ENCODE measurements around the gene PLPPR3.

PLPPR3 gene

DNA sequence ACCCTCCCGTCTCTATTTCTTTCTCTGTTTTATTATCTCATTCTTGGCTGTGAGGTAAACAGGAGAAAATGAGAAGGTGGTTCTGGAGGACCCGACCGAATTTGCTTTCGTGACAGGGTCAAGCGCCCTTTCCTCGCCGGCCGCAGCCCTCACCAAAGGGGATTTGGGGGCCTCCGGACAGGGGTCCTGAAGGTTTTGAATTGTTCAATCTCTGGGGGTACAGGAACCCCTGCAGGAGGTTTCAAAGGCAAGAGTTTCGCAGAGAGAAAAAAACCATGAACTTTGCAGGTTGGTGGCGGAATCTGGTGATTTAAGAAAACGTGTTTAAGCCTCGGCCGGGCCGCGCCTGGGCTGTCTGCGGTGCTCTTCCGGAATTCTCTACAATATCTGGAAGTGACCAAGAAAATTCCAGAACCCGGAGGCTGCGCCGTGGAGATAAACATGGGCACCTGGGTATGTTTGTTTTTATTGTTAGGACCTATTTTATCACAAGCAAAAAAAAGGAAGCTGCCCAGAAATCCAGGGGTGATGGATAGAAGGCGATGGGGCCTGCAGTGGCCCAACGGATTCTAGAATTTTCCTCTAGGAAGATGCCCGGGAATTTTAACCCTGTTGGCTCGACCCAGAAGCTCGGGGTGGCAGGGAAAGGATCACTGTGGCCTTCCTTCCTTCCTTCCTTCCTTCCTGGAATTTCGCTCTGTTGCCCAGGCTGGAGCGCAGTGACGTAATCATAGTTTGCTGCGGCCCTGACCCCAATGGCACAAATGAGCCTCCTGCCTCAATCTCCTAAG, 38.7 kb downstream of the PLPPR3 start:
- H3K36me3 ChIP-seq (ENCODE audit: control insufficient read depth in 2 of 2, insufficient read depth in 2 of 2, low read length in 2 of 2): no peaks in the 10 kb centered on the region
- peaks cover 0 to 3% of the 10 kb centered on the region in 2 donors for H3K4me1 ChIP-seq (ENCODE audit: control insufficient read depth in 2 of 2, insufficient read depth in 2 of 2, low read length in 2 of 2)
- H3K27ac ChIP-seq (ENCODE audit: low read depth in 2 of 2, low read length in 2 of 2): no peak overlapping the region
- peaks cover 10 to 13% of the 10 kb centered on the region in 2 donors for H3K27me3 ChIP-seq (ENCODE audit: control insufficient read depth in 2 of 2, insufficient read depth in 2 of 2, low read length in 2 of 2)
- H3K9ac ChIP-seq (ENCODE audit: low read depth in 1 of 2, low read length in 2 of 2): peak overlapping the region in 1 of 2 donors; percentile 17
- H3K4me3 ChIP-seq (ENCODE audit: low read length in 2 of 2): peak overlapping the region in 1 of 2 donors; percentile 17
- no peaks in the 10 kb centered on the region for H3K9me3 ChIP-seq (ENCODE audit: control insufficient read depth in 2 of 2, low read length in 2 of 2)

DNA sequence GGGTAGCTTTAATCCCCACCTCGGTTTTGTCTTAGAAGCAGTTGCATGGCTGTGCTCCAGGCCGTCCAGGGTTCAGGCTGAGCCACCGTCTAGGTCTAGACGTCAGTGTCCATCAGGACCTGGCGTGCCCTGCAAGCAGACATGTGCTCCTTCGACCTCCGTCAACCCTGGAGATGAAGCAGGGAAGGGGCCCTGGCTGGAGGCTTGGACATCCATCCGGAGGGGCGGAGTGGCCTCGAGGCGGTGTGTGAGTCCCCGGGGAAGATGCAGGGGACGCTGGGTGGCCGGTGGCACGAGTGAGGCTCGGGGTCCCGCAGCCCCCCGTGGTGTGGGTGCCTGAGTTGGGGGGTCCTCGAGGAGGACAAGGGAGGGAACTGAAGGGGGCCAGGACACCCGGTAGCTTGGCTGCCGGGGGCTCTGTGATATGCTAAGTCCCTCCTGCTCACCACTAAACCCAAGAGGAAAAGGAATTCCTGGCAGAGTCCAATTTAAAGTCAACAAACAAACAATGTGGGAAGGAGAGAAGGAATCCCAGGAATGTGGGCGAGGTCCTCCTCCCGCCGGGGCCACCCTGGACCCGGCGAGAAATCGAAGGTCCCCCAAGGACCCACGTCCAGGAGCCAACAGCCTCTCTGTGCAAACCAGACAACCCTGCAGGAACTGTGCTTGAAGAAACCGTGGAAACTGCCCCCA, 39.4 kb downstream of the PLPPR3 start:
- no peaks in the 10 kb centered on the region for H3K36me3 ChIP-seq (ENCODE audit: control insufficient read depth in 2 of 2, insufficient read depth in 2 of 2, low read length in 2 of 2)
- no peak overlapping the region for H3K27ac ChIP-seq (ENCODE audit: low read depth in 2 of 2, low read length in 2 of 2)
- peak overlapping the region in 1 of 2 donors; percentile 31 for H3K9ac ChIP-seq (ENCODE audit: low read depth in 1 of 2, low read length in 2 of 2)
- no peaks in the 10 kb centered on the region for H3K9me3 ChIP-seq (ENCODE audit: control insufficient read depth in 2 of 2, low read length in 2 of 2)
- peak overlapping the region in 1 of 2 donors; percentile 17 for H3K4me3 ChIP-seq (ENCODE audit: low read length in 2 of 2)
- peaks cover 0 to 3% of the 10 kb centered on the region in 2 donors for H3K4me1 ChIP-seq (ENCODE audit: control insufficient read depth in 2 of 2, insufficient read depth in 2 of 2, low read length in 2 of 2)
- H3K27me3 ChIP-seq (ENCODE audit: control insufficient read depth in 2 of 2, insufficient read depth in 2 of 2, low read length in 2 of 2): peaks cover 10 to 13% of the 10 kb centered on the region in 2 donors

DNA sequence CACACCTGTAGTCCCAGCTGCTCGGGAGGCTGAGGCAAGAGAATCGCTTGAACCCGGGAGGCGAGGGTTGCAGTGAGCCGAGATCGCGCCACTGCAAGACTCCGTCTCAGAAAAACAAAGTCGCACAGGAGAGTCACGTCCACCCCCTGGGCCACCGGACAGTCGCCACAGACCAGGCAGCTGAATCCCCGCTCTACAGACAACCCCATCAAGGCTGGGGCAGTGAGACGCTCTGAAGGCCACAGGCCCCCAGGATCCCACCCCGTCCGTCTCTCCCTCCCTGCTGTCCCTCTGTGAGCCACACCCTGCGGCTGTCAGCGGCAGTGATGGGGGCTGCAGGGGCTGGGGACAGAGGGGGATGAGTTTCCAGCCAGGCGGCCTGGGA, 40.0 kb downstream of the PLPPR3 start:
- H3K36me3 ChIP-seq (ENCODE audit: control insufficient read depth in 2 of 2, insufficient read depth in 2 of 2, low read length in 2 of 2): no peaks in the 10 kb centered on the region
- H3K4me1 ChIP-seq (ENCODE audit: control insufficient read depth in 2 of 2, insufficient read depth in 2 of 2, low read length in 2 of 2): peaks cover 0 to 3% of the 10 kb centered on the region in 2 donors
- H3K9ac ChIP-seq (ENCODE audit: low read depth in 1 of 2, low read length in 2 of 2): no peak overlapping the region
- H3K4me3 ChIP-seq (ENCODE audit: low read length in 2 of 2): no peak overlapping the region
- no peak overlapping the region for H3K27ac ChIP-seq (ENCODE audit: low read depth in 2 of 2, low read length in 2 of 2)
- no peaks in the 10 kb centered on the region for H3K9me3 ChIP-seq (ENCODE audit: control insufficient read depth in 2 of 2, low read length in 2 of 2)
- H3K27me3 ChIP-seq (ENCODE audit: control insufficient read depth in 2 of 2, insufficient read depth in 2 of 2, low read length in 2 of 2): peaks cover 10 to 13% of the 10 kb centered on the region in 2 donors

GRCh38 chr19:780935-781334, 40.8 kb downstream of the PLPPR3 start:
- no peaks in the 10 kb centered on the region for H3K9me3 ChIP-seq (ENCODE audit: control insufficient read depth in 2 of 2, low read length in 2 of 2)
- peaks cover 10 to 13% of the 10 kb centered on the region in 2 donors for H3K27me3 ChIP-seq (ENCODE audit: control insufficient read depth in 2 of 2, insufficient read depth in 2 of 2, low read length in 2 of 2)
- no peak overlapping the region for H3K9ac ChIP-seq (ENCODE audit: low read depth in 1 of 2, low read length in 2 of 2)
- no peak overlapping the region for H3K4me3 ChIP-seq (ENCODE audit: low read length in 2 of 2)
- no peaks in the 10 kb centered on the region for H3K36me3 ChIP-seq (ENCODE audit: control insufficient read depth in 2 of 2, insufficient read depth in 2 of 2, low read length in 2 of 2)
- H3K4me1 ChIP-seq (ENCODE audit: control insufficient read depth in 2 of 2, insufficient read depth in 2 of 2, low read length in 2 of 2): peaks cover 0 to 3% of the 10 kb centered on the region in 2 donors
- H3K27ac ChIP-seq (ENCODE audit: low read depth in 2 of 2, low read length in 2 of 2): no peak overlapping the region

- Histone ChIP-seq H3K9ac (ENCODE audit: low read depth in 1 of 2, low read length in 2 of 2) (no peak overlapping the region), H3K27ac (ENCODE audit: low read depth in 2 of 2, low read length in 2 of 2) (peak overlapping the region; percentile 11 to 38), H3K27me3 (ENCODE audit: control insufficient read depth in 2 of 2, insufficient read depth in 2 of 2, low read length in 2 of 2) (peaks cover 10 to 13% of the 10 kb centered on the region in 2 donors), H3K36me3 (ENCODE audit: control insufficient read depth in 2 of 2, insufficient read depth in 2 of 2, low read length in 2 of 2) (no peaks in the 10 kb centered on the region), H3K9me3 (ENCODE audit: control insufficient read depth in 2 of 2, low read length in 2 of 2) (no peaks in the 10 kb centered on the region), H3K4me3 (ENCODE audit: low read length in 2 of 2) (no peak overlapping the region), H3K4me1 (ENCODE audit: control insufficient read depth in 2 of 2, insufficient read depth in 2 of 2, low read length in 2 of 2) (peaks cover 0 to 3% of the 10 kb centered on the region in 2 donors)
These were observed 42.7 kb downstream of the PLPPR3 start for GRCh38 chr19:778910-779653.

DNA sequence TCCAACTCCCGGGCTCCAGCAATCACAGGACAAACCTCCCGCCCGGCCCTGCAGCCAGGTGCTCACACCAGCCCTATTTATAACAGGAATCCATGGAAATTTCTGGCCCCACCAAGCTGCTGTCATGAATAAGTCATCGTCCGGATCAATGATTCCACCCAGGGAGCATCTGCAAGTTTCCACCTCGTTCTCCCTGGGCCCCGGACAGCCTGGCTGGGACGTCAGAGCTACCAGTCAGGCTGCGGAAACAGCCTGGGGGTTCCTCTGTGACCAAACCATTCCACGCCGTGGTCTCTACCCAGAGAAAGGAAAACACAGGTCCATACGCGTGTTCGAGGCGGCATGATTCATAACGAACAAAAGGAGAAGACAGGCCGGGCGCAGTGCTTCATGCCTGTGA, 45.2 kb downstream of the PLPPR3 start:
- no peak overlapping the region for H3K27ac ChIP-seq (ENCODE audit: low read depth in 2 of 2, low read length in 2 of 2)
- no peak overlapping the region for H3K9ac ChIP-seq (ENCODE audit: low read depth in 1 of 2, low read length in 2 of 2)
- H3K4me1 ChIP-seq (ENCODE audit: control insufficient read depth in 2 of 2, insufficient read depth in 2 of 2, low read length in 2 of 2): no peaks in the 10 kb centered on the region

GRCh38 chr19:772730-773436, 48.9 kb downstream of the PLPPR3 start:
- Histone ChIP-seq H3K4me1 (ENCODE audit: control insufficient read depth in 2 of 2, insufficient read depth in 2 of 2, low read length in 2 of 2) (no peaks in the 10 kb centered on the region), H3K27ac (ENCODE audit: low read depth in 2 of 2, low read length in 2 of 2) (no peak overlapping the region), H3K9ac (ENCODE audit: low read depth in 1 of 2, low read length in 2 of 2) (no peak overlapping the region), H3K36me3 (ENCODE audit: control insufficient read depth in 2 of 2, insufficient read depth in 2 of 2, low read length in 2 of 2) (no peaks in the 10 kb centered on the region), H3K27me3 (ENCODE audit: control insufficient read depth in 2 of 2, insufficient read depth in 2 of 2, low read length in 2 of 2) (no peaks in the 10 kb centered on the region), H3K4me3 (ENCODE audit: low read length in 2 of 2) (no peak overlapping the region), H3K9me3 (ENCODE audit: control insufficient read depth in 2 of 2, low read length in 2 of 2) (no peaks in the 10 kb centered on the region)

More for the DNA sequence above, 45.2 kb downstream of the PLPPR3 start:
- no peaks in the 10 kb centered on the region for H3K36me3 ChIP-seq (ENCODE audit: control insufficient read depth in 2 of 2, insufficient read depth in 2 of 2, low read length in 2 of 2)
- H3K4me3 ChIP-seq (ENCODE audit: low read length in 2 of 2): no peak overlapping the region
- no peaks in the 10 kb centered on the region for H3K9me3 ChIP-seq (ENCODE audit: control insufficient read depth in 2 of 2, low read length in 2 of 2)
- H3K27me3 ChIP-seq (ENCODE audit: control insufficient read depth in 2 of 2, insufficient read depth in 2 of 2, low read length in 2 of 2): peaks cover 0 to 10% of the 10 kb centered on the region in 2 donors

- Histone ChIP-seq H3K4me1 (ENCODE audit: control insufficient read depth in 2 of 2, insufficient read depth in 2 of 2, low read length in 2 of 2) (no peaks in the 10 kb centered on the region), H3K27me3 (ENCODE audit: control insufficient read depth in 2 of 2, insufficient read depth in 2 of 2, low read length in 2 of 2) (no peaks in the 10 kb centered on the region), H3K9me3 (ENCODE audit: control insufficient read depth in 2 of 2, low read length in 2 of 2) (no peaks in the 10 kb centered on the region), H3K36me3 (ENCODE audit: control insufficient read depth in 2 of 2, insufficient read depth in 2 of 2, low read length in 2 of 2) (no peaks in the 10 kb centered on the region), H3K27ac (ENCODE audit: low read depth in 2 of 2, low read length in 2 of 2) (no peak overlapping the region), H3K9ac (ENCODE audit: low read depth in 1 of 2, low read length in 2 of 2) (no peak overlapping the region), H3K4me3 (ENCODE audit: low read length in 2 of 2) (no peak overlapping the region)
These were observed 49.7 kb downstream of the PLPPR3 start for GRCh38 chr19:772063-772462.

GRCh38 chr19:771332-771785, 50.4 kb downstream of the PLPPR3 start:
- Histone ChIP-seq H3K9ac (ENCODE audit: low read depth in 1 of 2, low read length in 2 of 2) (no peak overlapping the region), H3K4me3 (ENCODE audit: low read length in 2 of 2) (no peak overlapping the region), H3K36me3 (ENCODE audit: control insufficient read depth in 2 of 2, insufficient read depth in 2 of 2, low read length in 2 of 2) (no peaks in the 10 kb centered on the region), H3K9me3 (ENCODE audit: control insufficient read depth in 2 of 2, low read length in 2 of 2) (no peaks in the 10 kb centered on the region), H3K4me1 (ENCODE audit: control insufficient read depth in 2 of 2, insufficient read depth in 2 of 2, low read length in 2 of 2) (no peaks in the 10 kb centered on the region), H3K27ac (ENCODE audit: low read depth in 2 of 2, low read length in 2 of 2) (no peak overlapping the region), H3K27me3 (ENCODE audit: control insufficient read depth in 2 of 2, insufficient read depth in 2 of 2, low read length in 2 of 2) (no peaks in the 10 kb centered on the region)
